ENCODE results near the gene PIGM.

Gene PIGM

DNA sequence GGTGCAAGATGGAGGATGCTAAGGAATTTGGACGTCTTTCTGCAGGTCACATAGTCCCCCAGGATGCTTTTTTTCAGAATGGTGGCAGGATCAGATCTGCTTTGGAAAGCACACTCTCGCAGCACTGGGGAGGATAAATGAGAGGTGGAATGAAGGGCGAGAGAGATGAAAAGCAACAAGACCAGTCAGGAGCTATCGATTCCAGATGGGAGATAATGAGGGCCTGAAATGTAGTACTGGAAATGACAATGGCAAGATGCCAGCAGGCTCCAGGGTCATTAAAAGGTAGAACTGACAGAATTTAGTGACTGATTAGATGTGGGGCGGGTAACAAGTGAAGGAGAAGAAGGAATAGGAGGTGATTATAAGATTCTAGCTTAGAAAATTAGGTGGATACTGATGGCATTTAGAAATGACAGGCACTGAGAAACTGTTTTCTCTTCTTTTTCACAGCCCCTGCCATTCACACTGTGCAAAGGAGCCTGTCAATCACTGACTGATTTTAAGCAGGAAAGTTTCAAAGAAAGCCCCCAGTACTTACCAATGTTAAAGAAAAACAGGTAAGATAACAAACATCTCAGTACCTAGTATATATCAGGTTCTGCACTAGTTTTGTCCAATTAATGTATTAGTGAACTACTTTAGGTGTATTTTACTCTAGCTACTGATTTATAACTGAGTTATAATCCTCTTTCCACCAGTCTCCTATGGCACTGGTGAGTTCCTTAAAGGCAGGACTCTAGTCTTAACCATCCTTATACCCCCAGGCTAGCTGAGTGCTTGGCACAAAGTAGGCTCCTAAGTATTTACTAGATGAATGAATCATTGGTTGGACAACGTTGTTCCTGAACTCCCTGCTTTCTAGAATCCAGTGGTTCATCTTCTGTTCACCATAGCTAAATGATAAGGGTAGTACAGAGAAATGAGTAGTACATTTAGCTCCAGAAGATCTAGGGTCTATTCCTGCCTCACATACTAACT is 9.2 kb downstream of the PIGM start:
- no peak overlapping the region for H3K4me3 ChIP-seq (replicated peaks in 1 of 2; ENCODE audit: low read depth in 2 of 2, low read length in 2 of 2)
- DNase-seq (ENCODE audit: low read depth in 2 of 2): no peak
- TF ChIP-seq, protein P1, sequence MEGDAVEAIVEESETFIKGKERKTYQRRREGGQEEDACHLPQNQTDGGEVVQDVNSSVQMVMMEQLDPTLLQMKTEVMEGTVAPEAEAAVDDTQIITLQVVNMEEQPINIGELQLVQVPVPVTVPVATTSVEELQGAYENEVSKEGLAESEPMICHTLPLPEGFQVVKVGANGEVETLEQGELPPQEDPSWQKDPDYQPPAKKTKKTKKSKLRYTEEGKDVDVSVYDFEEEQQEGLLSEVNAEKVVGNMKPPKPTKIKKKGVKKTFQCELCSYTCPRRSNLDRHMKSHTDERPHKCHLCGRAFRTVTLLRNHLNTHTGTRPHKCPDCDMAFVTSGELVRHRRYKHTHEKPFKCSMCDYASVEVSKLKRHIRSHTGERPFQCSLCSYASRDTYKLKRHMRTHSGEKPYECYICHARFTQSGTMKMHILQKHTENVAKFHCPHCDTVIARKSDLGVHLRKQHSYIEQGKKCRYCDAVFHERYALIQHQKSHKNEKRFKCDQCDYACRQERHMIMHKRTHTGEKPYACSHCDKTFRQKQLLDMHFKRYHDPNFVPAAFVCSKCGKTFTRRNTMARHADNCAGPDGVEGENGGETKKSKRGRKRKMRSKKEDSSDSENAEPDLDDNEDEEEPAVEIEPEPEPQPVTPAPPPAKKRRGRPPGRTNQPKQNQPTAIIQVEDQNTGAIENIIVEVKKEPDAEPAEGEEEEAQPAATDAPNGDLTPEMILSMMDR (IDR thresholded peaks at IDR 0.05; ENCODE audit: low read depth, low read length): no peak

- H3K4me3 ChIP-seq (replicated peaks in 1 of 2; ENCODE audit: low read depth in 2 of 2, low read length in 2 of 2): no peak overlapping the region
- no peak for DNase-seq (ENCODE audit: low read depth in 2 of 2)
- TF ChIP-seq, protein P1 (IDR thresholded peaks at IDR 0.05; ENCODE audit: low read depth, low read length): no peak
Measured at GRCh38 chr1:160021376-160022074, 10.3 kb downstream of the PIGM start.

DNA sequence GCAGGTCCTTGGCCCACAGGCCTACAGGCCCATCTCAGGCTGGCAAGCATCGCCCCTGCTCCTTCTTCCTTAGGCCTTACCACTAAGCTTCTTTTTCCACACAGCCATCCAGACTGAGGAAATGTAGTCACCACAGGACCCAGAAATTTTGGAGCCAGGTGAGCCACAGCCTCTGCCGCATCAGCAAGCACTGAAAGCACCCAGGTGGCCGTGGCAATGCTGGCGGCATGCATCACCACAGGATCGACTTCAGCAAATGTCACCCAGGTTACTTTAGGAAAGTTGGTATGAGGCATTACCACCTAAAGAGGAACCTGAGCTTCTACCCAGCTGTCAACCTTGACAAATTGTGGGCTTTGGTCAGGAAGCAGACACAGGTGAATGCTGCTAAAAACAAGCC is 11.6 kb downstream of the PIGM start:
- H3K4me3 ChIP-seq (replicated peaks in 1 of 2; ENCODE audit: low read depth in 2 of 2, low read length in 2 of 2): no peak overlapping the region

DNA sequence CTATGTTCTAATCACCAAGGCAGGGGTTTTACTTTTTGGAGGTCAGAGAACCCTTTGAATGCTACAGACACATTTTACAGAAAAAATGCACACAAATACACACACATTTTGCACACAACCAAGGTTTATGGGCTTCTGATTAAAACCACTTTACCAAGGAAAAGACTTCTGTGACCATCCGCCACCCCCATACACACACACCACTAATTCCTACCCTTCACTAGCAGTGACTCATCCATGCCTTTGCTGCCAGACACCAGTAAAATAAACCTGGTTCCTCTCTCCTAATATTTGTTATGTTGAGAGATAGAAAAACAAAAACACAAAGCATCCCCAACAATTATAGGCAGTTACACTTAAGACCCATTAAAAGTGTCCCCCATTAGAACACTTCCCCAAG is 12.9 kb downstream of the PIGM start:
- TF ChIP-seq, protein P1 (IDR thresholded peaks at IDR 0.05; ENCODE audit: low read depth, low read length): no peak
- peak; percentile 34 to 42 for DNase-seq (ENCODE audit: low read depth in 2 of 2)

More for the DNA sequence above, 11.6 kb downstream of the PIGM start:
- no peak for DNase-seq (ENCODE audit: low read depth in 2 of 2)
- TF ChIP-seq, protein P1 (IDR thresholded peaks at IDR 0.05; ENCODE audit: low read depth, low read length): no peak

DNA sequence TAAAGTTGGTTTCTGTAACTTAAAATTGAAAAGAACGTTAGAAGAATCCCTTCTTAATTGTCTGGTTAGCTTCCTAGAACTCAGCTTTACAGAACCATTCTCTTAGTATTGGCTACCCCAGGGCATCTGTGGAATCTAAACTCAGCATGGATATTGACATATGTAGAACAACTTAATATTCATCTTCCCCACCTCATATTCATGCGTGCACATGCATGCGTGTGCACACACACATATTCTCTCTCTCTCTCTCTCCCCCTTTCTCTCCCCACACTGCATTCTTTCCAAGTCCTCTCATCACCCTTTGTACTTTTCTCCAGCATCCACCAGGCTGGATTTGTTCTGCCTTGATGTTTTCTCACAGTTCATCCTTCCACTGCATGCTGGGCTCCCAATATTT is 13.4 kb downstream of the PIGM start:
- H3K4me3 ChIP-seq (replicated peaks in 1 of 2; ENCODE audit: low read depth in 2 of 2, low read length in 2 of 2): no peak overlapping the region
- TF ChIP-seq, protein P1 (IDR thresholded peaks at IDR 0.05; ENCODE audit: low read depth, low read length): no peak
- no peak for DNase-seq (ENCODE audit: low read depth in 2 of 2)

More for the DNA sequence above, 12.9 kb downstream of the PIGM start:
- H3K4me3 ChIP-seq (replicated peaks in 1 of 2; ENCODE audit: low read depth in 2 of 2, low read length in 2 of 2): no peak overlapping the region

GRCh38 chr1:160017592-160017991 is 14.2 kb downstream of the PIGM start:
- TF ChIP-seq, protein P1 (IDR thresholded peaks at IDR 0.05; ENCODE audit: low read depth, low read length): no peak
- no peak for DNase-seq (ENCODE audit: low read depth in 2 of 2)
- no peak overlapping the region for H3K4me3 ChIP-seq (replicated peaks in 1 of 2; ENCODE audit: low read depth in 2 of 2, low read length in 2 of 2)

All from cardiac fibroblast (primary cell).